Occipital lobe (tissue), 2 donors: Measurements from ENCODE around the gene CD36. TPM values are rescaled to one million over a fixed set of nuclear protein-coding genes. Genes with fewer than 3 reads are reported as not detected.

ENCODE experiments used
- DNase-seq: peaks from one replicate; lab custom pipeline; 2025; lab: John Stamatoyannopoulos, UW
- total RNA-seq: library from RNA; depleted of rRNA; stranded (reverse); fragments of >200 nt; gene quantifications from one replicate; pipeline ENCODE4 v1.2.3, GENCODE V29; 2014

Gene CD36
- total RNA-seq: 34.0 TPM

GRCh38 chr7:80637911-80638765 lies at the start of gene CD36:
Gene CD36, plus strand, starts transcription at chr7:80638642. Its CDS starts 8,099 bp downstream, at chr7:80646741.
- no peak for DNase-seq

- no peak for DNase-seq
Observed at GRCh38 chr7:80589631-80590030, 48.8 kb upstream of the CD36 start.

GRCh38 chr7:80591654-80592053 lies 46.8 kb upstream of the CD36 start:
- no peak for DNase-seq

GRCh38 chr7:80593869-80594586 lies 44.4 kb upstream of the CD36 start:
- DNase-seq: no peak

- no peak for DNase-seq
Observed at GRCh38 chr7:80596933-80597517, 41.4 kb upstream of the CD36 start.

GRCh38 chr7:80597875-80598274 lies 40.6 kb upstream of the CD36 start:
- DNase-seq: no peak

GRCh38 chr7:80600046-80600445 lies 38.4 kb upstream of the CD36 start:
- DNase-seq: no peak

GRCh38 chr7:80601999-80602398 lies 36.4 kb upstream of the CD36 start:
- no peak for DNase-seq

- no peak for DNase-seq
Observed at GRCh38 chr7:80603940-80604339, 34.5 kb upstream of the CD36 start.

GRCh38 chr7:80604436-80604835 lies 34.0 kb upstream of the CD36 start:
- DNase-seq: no peak

- no peak for DNase-seq
Observed at GRCh38 chr7:80607136-80607535, 31.3 kb upstream of the CD36 start.

- no peak for DNase-seq
Observed at GRCh38 chr7:80608336-80608735, 30.1 kb upstream of the CD36 start.

- no peak for DNase-seq
Observed at GRCh38 chr7:80609751-80610150, 28.7 kb upstream of the CD36 start.

GRCh38 chr7:80611353-80611752 lies 27.1 kb upstream of the CD36 start:
- no peak for DNase-seq

- DNase-seq: no peak
Observed at GRCh38 chr7:80611779-80612178, 26.7 kb upstream of the CD36 start.

GRCh38 chr7:80612880-80613279 lies 25.6 kb upstream of the CD36 start:
- DNase-seq: no peak

- DNase-seq: no peak
Observed at GRCh38 chr7:80613519-80613918, 24.9 kb upstream of the CD36 start.

- DNase-seq: no peak
Observed at GRCh38 chr7:80614851-80615271, 23.6 kb upstream of the CD36 start.

- DNase-seq: no peak
Observed at GRCh38 chr7:80618096-80618495, 20.3 kb upstream of the CD36 start.

- no peak for DNase-seq
Observed at GRCh38 chr7:80619741-80620140, 18.7 kb upstream of the CD36 start.

GRCh38 chr7:80622541-80622940 lies 15.9 kb upstream of the CD36 start:
- no peak for DNase-seq

- no peak for DNase-seq
Observed at GRCh38 chr7:80623503-80624252, 14.8 kb upstream of the CD36 start.
